K562 (cell line): Measurements from ENCODE around the gene URI1. TPM values are rescaled to one million over a fixed set of nuclear protein-coding genes. Genes with fewer than 3 reads are reported as not detected.

ENCODE experiments used
- ATAC-seq: fragments of 200-7000 bp; cut with Tn5 transposase; 3 replicates; pipeline ENCODE4 v1.9.1; 2020; ENCODE audit warnings: moderate library complexity
- BruUV-seq: library from RNA; stranded (reverse); fragments of 400-500 nt; replicated peaks from 2 replicates; lab custom pipeline; 2021; lab: Mats Ljungman, UMichigan
- CTCF ChIA-PET: fragments of 300-600 bp; formaldehyde crosslinking; extraction: SDS; loops from one replicate; lab custom pipeline; 2021; ENCODE audit warnings: low intra/inter-chr PET ratio; lab: Yijun Ruan, JAX
- POLR2A ChIA-PET: fragments of 300-600, 350-650 bp; sonication (Branson Sonifier 250); formaldehyde crosslinking; extraction: SDS; loops from one replicate; lab custom pipeline; 2021; ENCODE audit warnings: antibody characterized with exemption, inconsistent platforms; lab: Yijun Ruan, JAX
- DNase-seq, 4 experiments: peaks; one replicate each; pipeline versions ENCODE4 v3.0.0 to v3.0.0-alpha.2; 2011 to 2018; ENCODE audit warnings: low spot score in 3 of 4, mixed read lengths in 3 of 4; ENCODE audit errors: extremely low read depth in 1 of 4
- FAIRE-seq: peaks from 2 replicates; lab custom pipeline; 2011; peaks lifted over from hg19 to GRCh38; lab: Jason Lieb, UNC
- H2AFZ ChIP-seq: 2 replicates; pipeline ENCODE4 v1.6.0; 2011; ENCODE audit warnings: low read depth, low read length, control low read depth, inconsistent platforms
- H3K27ac ChIP-seq: fragments of 200-600 bp; 3 replicates; pipeline ENCODE4 v1.8.0; 2011; ENCODE audit warnings: low read depth, mild to moderate bottlenecking, control low read depth, inconsistent platforms, low read length, moderate library complexity, mixed read lengths; ENCODE audit errors: extremely low read depth
- H3K27me3 ChIP-seq, 2 experiments: fragments of 300-600 bp in 1 of 2; 2 replicates in 1 of 2; 3 replicates in 1 of 2; pipeline versions ENCODE4 v1.6.0 to v1.8.0; 2011; ENCODE audit warnings: inconsistent platforms in 2 of 2, low read length in 2 of 2, mild to moderate bottlenecking in 1 of 2, mixed read lengths in 1 of 2, moderate library complexity in 1 of 2; ENCODE audit not compliant: control insufficient read depth in 2 of 2, insufficient read depth in 2 of 2
- H3K36me3 ChIP-seq: fragments of 300-600 bp; 3 replicates; pipeline ENCODE4 v1.8.0; 2011; ENCODE audit warnings: mild to moderate bottlenecking, low read length, inconsistent platforms; ENCODE audit not compliant: control insufficient read depth, insufficient read depth
- H3K4me1 ChIP-seq, 2 experiments: fragments of 200-600 bp in 1 of 2; replicated peaks in 1 of 2; 2 replicates in 1 of 2; 3 replicates in 1 of 2; pipeline versions ENCODE4 v1.5.1 to v1.8.0; 2011; ENCODE audit warnings: inconsistent platforms in 2 of 2, low read length in 2 of 2, mild to moderate bottlenecking in 1 of 2, mixed read lengths in 1 of 2, moderate library complexity in 1 of 2; ENCODE audit not compliant: control insufficient read depth in 2 of 2, insufficient read depth in 2 of 2
- H3K4me2 ChIP-seq: 2 replicates; pipeline ENCODE4 v1.6.1; 2011; ENCODE audit warnings: low read length, control low read depth, inconsistent platforms, mixed read lengths; ENCODE audit not compliant: insufficient read depth
- H3K4me3 ChIP-seq: fragments of 200-600 bp; sonication (generic), shearing (Covaris generic); 2 replicates; pipeline ENCODE4 v1.5.1; 2016; ENCODE audit warnings: control low read depth, inconsistent platforms
- H3K79me2 ChIP-seq: fragments of 200-600 bp; 3 replicates; pipeline ENCODE4 v1.8.0; 2011; ENCODE audit warnings: low read length, inconsistent platforms; ENCODE audit not compliant: control insufficient read depth, insufficient read depth
- H3K9ac ChIP-seq, 2 experiments: 2 replicates each; pipeline versions ENCODE4 v1.6.0 to v1.6.1; 2011; ENCODE audit warnings: low read depth in 2 of 2, low read length in 2 of 2, control low read depth in 1 of 2, inconsistent platforms in 1 of 2, mild to moderate bottlenecking in 1 of 2, mixed read lengths in 1 of 2; ENCODE audit not compliant: insufficient read depth in 1 of 2
- H3K9me1 ChIP-seq: one replicate; pipeline ENCODE4 v1.6.0; 2011; ENCODE audit warnings: inconsistent platforms, mild to moderate bottlenecking, low read length, moderate library complexity; ENCODE audit not compliant: control insufficient read depth, insufficient read depth
- H3K9me3 ChIP-seq: replicated peaks from 2 replicates; pipeline ENCODE4 v1.5.1; 2011; ENCODE audit warnings: low read depth, low read length, inconsistent platforms; ENCODE audit not compliant: control insufficient read depth, insufficient read depth
- H4K20me1 ChIP-seq: replicated peaks from 2 replicates; pipeline ENCODE4 v1.6.1; 2011; ENCODE audit warnings: low read length, inconsistent platforms, mixed read lengths; ENCODE audit not compliant: control insufficient read depth, insufficient read depth
- ATF2 ChIP-seq: sonication (generic); formaldehyde crosslinking; IDR thresholded peaks from 2 replicates; pipeline ENCODE4 v1.8.1; 2022; ENCODE audit warnings: missing genetic modification reagents
- BCLAF1 ChIP-seq, 2 experiments: fragments of 450-650 bp in 1 of 2; IDR thresholded peaks; 2 replicates each; pipeline ENCODE4 v1.6.1; 2011 to 2017; ENCODE audit warnings: low read depth in 2 of 2, antibody characterized with exemption in 1 of 2, borderline replicate concordance in 1 of 2, low read length in 1 of 2, mild to moderate bottlenecking in 1 of 2, mixed read lengths in 1 of 2; ENCODE audit not compliant: control insufficient read depth in 1 of 2
- C11orf30 ChIP-seq: fragments of 450-650 bp; IDR thresholded peaks from 2 replicates; pipeline ENCODE4 v1.6.1; 2016; ENCODE audit warnings: low read depth, mild to moderate bottlenecking
- ELK3 ChIP-seq: fragments of 450-650 bp; formaldehyde crosslinking; IDR thresholded peaks from 2 replicates; pipeline ENCODE4 v1.4.0; 2020; ENCODE audit warnings: mild to moderate bottlenecking
- GATAD2A ChIP-seq: fragments of 450-650 bp; IDR thresholded peaks from 2 replicates; pipeline ENCODE4 v1.6.1; 2017
- LARP7 ChIP-seq: fragments of 450-650 bp; IDR thresholded peaks from 2 replicates; pipeline ENCODE4 v1.6.1; 2016
- MED1 ChIP-seq: sonication (generic); formaldehyde crosslinking; IDR thresholded peaks from 2 replicates; pipeline ENCODE4 v1.8.1; 2023; ENCODE audit warnings: missing genetic modification reagents, borderline replicate concordance
- PCBP2 ChIP-seq: fragments of 200-400 bp; formaldehyde crosslinking; IDR thresholded peaks from 2 replicates; pipeline ENCODE4 v1.6.1; 2018; ENCODE audit warnings: low read length, low read depth, mild to moderate bottlenecking, moderate library complexity; ENCODE audit not compliant: poor library complexity, severe bottlenecking
- RFX7 ChIP-seq: fragments of 250-450 bp; sonication (Bioruptor Pico); IDR thresholded peaks from 2 replicates; pipeline ENCODE4 v1.5.1; 2021; ENCODE audit warnings: mild to moderate bottlenecking
- SNAPC5 ChIP-seq: fragments of 250-450 bp; sonication (Bioruptor Pico); IDR thresholded peaks from 2 replicates; pipeline ENCODE4 v1.8.0; 2021; ENCODE audit warnings: moderate library complexity, mild to moderate bottlenecking, inconsistent platforms
- ZC3H4 ChIP-seq: sonication (generic); formaldehyde crosslinking; IDR thresholded peaks from 2 replicates; pipeline ENCODE4 v1.9.0; 2021; ENCODE audit warnings: missing genetic modification reagents, borderline replicate concordance
- ZNF140 ChIP-seq: fragments of 250-450 bp; sonication (Bioruptor Pico); IDR thresholded peaks from 2 replicates; pipeline ENCODE4 v1.8.0; 2021; ENCODE audit warnings: moderate library complexity, mild to moderate bottlenecking, inconsistent platforms
- ZNF609 ChIP-seq: sonication (generic); formaldehyde crosslinking; IDR thresholded peaks from 2 replicates; pipeline ENCODE4 v1.8.1; 2023; ENCODE audit warnings: missing genetic modification reagents, mild to moderate bottlenecking, borderline replicate concordance
- WGBS: fragments of 100-300 bp; shearing (Covaris generic); methylation state at CpG from one replicate; pipeline ENCODE4 v1.1.6; 2016; ENCODE audit warnings: low coverage, mixed read lengths; ENCODE audit not compliant: insufficient coverage; ENCODE audit errors: missing lambda C conversion rate; 5-methylcytosine and 5-hydroxymethylcytosine counted together
- in situ Hi-C: fragments of 300-500 bp; cut with MboI; formaldehyde crosslinking; loops from 4 replicates; pipeline ENCODE4 v1.15.0; 2018; ENCODE audit warnings: inconsistent platforms, mixed read lengths
- intact Hi-C: fragments of 100-400 bp; cut with micrococcal nuclease; formaldehyde crosslinking; loops from 2 replicates; pipeline ENCODE4 v1.14.2; 2022
- polyA plus RNA-seq, 8 experiments: library from polyadenylated mRNA; depleted of rRNA in 4 of 8; stranded (reverse) in 5 of 8; unstranded in 3 of 8; fragments of >200 nt; fragmentation: Nextera tagmentation in 2 of 8; fragmentation: Illumina TruSeq in 1 of 8; extraction: Ambion mirVana in 2 of 8; extraction: Trizol in 1 of 8; gene quantifications; 2 replicates each; pipeline versions ENCODE4 v1.2.1 to v1.2.3, GENCODE V29; 2011 to 2014; ENCODE audit warnings: inconsistent platforms in 1 of 8, missing spikeins in 1 of 8
- total RNA-seq, 7 experiments: library from RNA; depleted of rRNA in 6 of 7; stranded (reverse); fragments of >200 nt in 6 of 7; fragmentation: Illumina TruSeq in 2 of 7; extraction: Trizol in 2 of 7; gene quantifications; 2 replicates each; pipeline versions ENCODE4 v1.2.1 to v1.2.3, GENCODE V29; 2011 to 2021; ENCODE audit warnings: low replicate concordance in 1 of 7

The URI1 gene
- total and polyA plus RNA-seq, 9 of the 15 experiments (the other 6 are each of a cell fraction or from before 2014, with no cell fraction given) = 16.9 to 87.4 (median 63.9) TPM

GRCh38 chr19:30028992-30029343 lies 86.9 kb downstream of the URI1 start:
- no peak for ATAC-seq
- intact Hi-C loops (no loop called here), in situ Hi-C loops (no loop called here)
- DNase-seq = no peak
- no peak for FAIRE-seq
- WGBS = 93% methylated on average over 1 of the region's 1 CpG
- no peaks in the 10 kb centered on the region for H4K20me1 ChIP-seq
- H3K4me1 ChIP-seq = no peaks in the 10 kb centered on the region
- H3K4me3 ChIP-seq = no peak overlapping the region
- no peaks in the 10 kb centered on the region for H3K9me1 ChIP-seq
- H3K36me3 ChIP-seq = peaks cover 18% of the 10 kb centered on the region; the same call in 1 of the 3 replicates
- no peaks in the 10 kb centered on the region for H3K9me3 ChIP-seq
- H2AFZ ChIP-seq = no peak overlapping the region
- H3K4me2 ChIP-seq = no peak overlapping the region
- H3K27me3 ChIP-seq = no peaks in the 10 kb centered on the region
- BruUV-seq = no TSS peak
- ChIA-PET CTCF (no interaction called here), POLR2A (no interaction called here)
- H3K9ac ChIP-seq = no peak overlapping the region
- no peaks in the 10 kb centered on the region for H3K79me2 ChIP-seq
- no peak overlapping the region for H3K27ac ChIP-seq
- no peak for TF ChIP-seq GATAD2A
- TF ChIP-seq LARP7 = no peak
- no peak for TF ChIP-seq ELK3
- TF ChIP-seq RFX7 (CRISPR knock-in tag) = no peak
- TF ChIP-seq MED1 = no peak
- TF ChIP-seq ZC3H4 = no peak
- TF ChIP-seq ATF2 = no peak
- TF ChIP-seq SNAPC5 (CRISPR knock-in tag) = no peak
- TF ChIP-seq C11orf30 = no peak
- TF ChIP-seq ZNF609 (CRISPR knock-in tag) = no peak
- no peak for TF ChIP-seq PCBP2
- TF ChIP-seq ZNF140 (CRISPR knock-in tag) = no peak
- TF ChIP-seq BCLAF1 (IDR thresholded peaks at IDR 0.05; ENCODE audit: borderline replicate concordance in 1 of 2, control insufficient read depth in 1 of 2, low read depth in 2 of 2, low read length in 1 of 2) = no peak
